ENCODE measurements around the gene PNMA8B.

Gene PNMA8B

GRCh38 chr19:46520616-46521015, 24.9 kb upstream of the PNMA8B start:
- TF ChIP-seq ARNTL (CRISPR knock-in tag; IDR thresholded peaks at IDR 0.05; ENCODE audit: borderline replicate concordance, low read depth) = no peak
- TF ChIP-seq TSHZ2 (CRISPR knock-in tag; IDR thresholded peaks at IDR 0.05) = no peak
- no peak for ATAC-seq

GRCh38 chr19:46517471-46517870, 21.8 kb upstream of the PNMA8B start:
- no peak for TF ChIP-seq PPARA (CRISPR knock-in tag; IDR thresholded peaks at IDR 0.05; ENCODE audit: borderline replicate concordance)
- no peak for TF ChIP-seq TOX (CRISPR knock-in tag; IDR thresholded peaks at IDR 0.05; ENCODE audit: borderline replicate concordance)
- TF ChIP-seq ZFP30 (CRISPR knock-in tag; IDR thresholded peaks at IDR 0.05) = no peak
- TF ChIP-seq PATZ1 (CRISPR knock-in tag; IDR thresholded peaks at IDR 0.05; ENCODE audit: borderline replicate concordance) = no peak
- no peak for TF ChIP-seq ZNF8 (CRISPR knock-in tag; IDR thresholded peaks at IDR 0.05)
- no peak for TF ChIP-seq ZFP3 (CRISPR knock-in tag; IDR thresholded peaks at IDR 0.05)
- no peak for TF ChIP-seq ARNTL (CRISPR knock-in tag; IDR thresholded peaks at IDR 0.05; ENCODE audit: borderline replicate concordance, low read depth)
- no peak for TF ChIP-seq TCF4 (CRISPR knock-in tag; IDR thresholded peaks at IDR 0.05; ENCODE audit: borderline replicate concordance)
- TF ChIP-seq OSR1 (CRISPR knock-in tag; IDR thresholded peaks at IDR 0.05) = no peak
- TF ChIP-seq BACH2 (CRISPR knock-in tag; IDR thresholded peaks at IDR 0.05; ENCODE audit: borderline replicate concordance) = no peak
- no peak for TF ChIP-seq CSDC2 (CRISPR knock-in tag; IDR thresholded peaks at IDR 0.05)
- TF ChIP-seq GLIS3 (CRISPR knock-in tag; IDR thresholded peaks at IDR 0.05) = no peak
- no peak for TF ChIP-seq RARB (CRISPR knock-in tag; IDR thresholded peaks at IDR 0.05)
- TF ChIP-seq POU6F1 (CRISPR knock-in tag; IDR thresholded peaks at IDR 0.05; ENCODE audit: borderline replicate concordance, low read depth) = no peak
- TF ChIP-seq ZNF565 (CRISPR knock-in tag; conservative IDR thresholded peaks at IDR 0.05; ENCODE audit: low read depth) = no peak
- TF ChIP-seq SNAI2 (CRISPR knock-in tag; IDR thresholded peaks at IDR 0.05) = no peak
- ATAC-seq = no peak

GRCh38 chr19:46515879-46516350, 20.2 kb upstream of the PNMA8B start:
- peak; percentile 78 for ATAC-seq
- TF ChIP-seq ZFP30 (CRISPR knock-in tag; IDR thresholded peaks at IDR 0.05) (no peak), POU6F1 (CRISPR knock-in tag; IDR thresholded peaks at IDR 0.05; ENCODE audit: borderline replicate concordance, low read depth) (no peak), TSHZ2 (CRISPR knock-in tag; IDR thresholded peaks at IDR 0.05) (no peak), RARB (CRISPR knock-in tag; IDR thresholded peaks at IDR 0.05) (no peak), ZNF70 (CRISPR knock-in tag; IDR thresholded peaks at IDR 0.05) (peak; percentile 30; the same call in 1 of the 2 replicates), ZNF8 (CRISPR knock-in tag; IDR thresholded peaks at IDR 0.05) (no peak), GLIS3 (CRISPR knock-in tag; IDR thresholded peaks at IDR 0.05) (no peak), PATZ1 (CRISPR knock-in tag; IDR thresholded peaks at IDR 0.05; ENCODE audit: borderline replicate concordance) (peak; percentile 80; the same call in 1 of the 2 replicates)
